H4 (cell line): ENCODE measurements around the gene VPS13D. TPM values are rescaled to one million over a fixed set of nuclear protein-coding genes. Genes with fewer than 3 reads are reported as not detected.

ENCODE experiments used
- DNase-seq: peaks from one replicate; pipeline ENCODE4 v3.0.0-alpha.2; 2015; ENCODE audit warnings: low spot score
- total RNA-seq: library from RNA; depleted of rRNA; stranded (reverse); fragments of >200 nt; shearing (Covaris generic); gene quantifications from 2 replicates; pipeline ENCODE4 v1.2.3, GENCODE V29; 2014

VPS13D gene
- total RNA-seq, 1 experiment from 2014 or later, result 9.6 TPM

DNA sequence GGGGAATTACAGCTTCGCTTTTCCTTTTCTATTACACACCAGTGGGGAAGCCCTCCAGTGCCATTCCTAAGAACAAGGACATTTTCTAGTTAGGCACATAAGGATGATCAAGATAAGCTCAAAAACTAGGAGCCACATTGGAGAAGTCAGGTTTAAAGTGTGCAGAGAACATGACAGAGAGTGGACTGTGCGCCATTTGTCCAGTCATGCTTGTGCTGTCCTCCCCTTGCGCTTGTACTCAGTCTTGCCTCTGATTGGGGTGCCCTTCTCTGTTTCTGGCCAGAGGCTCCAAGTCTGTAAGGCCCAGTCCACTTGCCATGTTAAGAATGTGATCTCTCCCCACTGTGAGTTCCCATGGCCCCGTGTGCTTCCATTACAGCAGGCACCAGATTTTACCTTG lies 198.5 kb downstream of the VPS13D start:
- DNase-seq, result no peak

DNA sequence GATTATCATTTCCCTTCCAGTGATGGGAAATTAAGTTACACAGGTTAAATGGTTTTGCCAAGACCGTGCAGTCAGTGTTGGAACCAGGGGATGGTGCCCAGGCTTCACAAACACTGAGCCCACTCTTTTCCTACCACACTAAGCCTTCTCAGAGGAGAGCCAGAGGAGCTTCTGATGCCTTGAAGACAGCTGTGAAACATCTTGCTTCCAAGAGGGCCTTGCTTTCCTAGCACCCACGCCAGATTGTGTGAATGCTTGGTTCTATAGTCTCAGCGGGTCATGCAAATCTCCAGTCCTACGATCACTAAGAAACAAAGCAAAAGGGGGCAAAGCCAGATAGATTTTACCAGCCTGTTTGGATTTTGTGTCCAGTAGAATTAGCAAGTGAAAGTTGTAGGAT lies 200.7 kb downstream of the VPS13D start:
- no peak for DNase-seq

DNA sequence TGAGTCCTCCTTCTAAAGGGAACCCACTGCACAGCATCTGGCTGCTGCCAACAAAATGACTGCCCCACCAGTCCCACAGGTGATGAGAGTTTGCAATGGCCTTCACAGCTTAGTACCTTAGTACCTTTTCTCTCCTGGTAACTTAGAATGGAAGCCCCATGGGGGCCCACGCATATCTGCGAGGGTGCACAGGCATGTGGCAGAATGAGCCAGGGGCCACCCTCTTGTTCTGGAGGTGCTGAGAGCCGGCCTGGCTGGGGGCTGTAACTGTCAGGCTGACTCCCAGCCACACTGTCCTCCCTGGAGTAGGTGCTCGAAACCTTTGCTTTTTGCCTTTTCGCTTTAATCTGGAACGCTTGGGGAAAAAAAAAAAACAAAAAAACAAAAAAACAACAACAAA lies 203.1 kb downstream of the VPS13D start:
- DNase-seq, result no peak

GRCh38 chr1:12433323-12434053 lies 203.7 kb downstream of the VPS13D start:
- peak; percentile 29 for DNase-seq

DNA sequence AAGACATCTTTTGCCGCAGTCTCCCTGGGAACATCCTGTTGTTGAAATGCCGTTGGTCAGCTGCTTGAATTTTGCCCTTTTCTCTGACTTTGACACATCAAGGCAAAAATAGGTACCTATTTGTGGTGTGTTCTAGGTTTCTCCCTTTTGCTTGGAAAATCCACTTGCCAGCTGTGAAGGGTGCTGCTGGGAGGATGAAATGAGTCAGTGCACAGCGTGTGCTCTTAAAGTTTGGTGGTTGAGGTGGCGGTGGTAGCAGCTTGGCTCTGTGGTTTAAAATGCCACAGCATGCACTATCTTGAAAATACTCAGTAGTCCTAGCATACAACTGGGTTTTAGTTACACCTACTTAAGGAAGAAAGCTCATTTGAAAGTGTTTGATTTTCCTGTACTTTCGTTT lies 204.3 kb downstream of the VPS13D start:
- peak; percentile 90 for DNase-seq

DNA sequence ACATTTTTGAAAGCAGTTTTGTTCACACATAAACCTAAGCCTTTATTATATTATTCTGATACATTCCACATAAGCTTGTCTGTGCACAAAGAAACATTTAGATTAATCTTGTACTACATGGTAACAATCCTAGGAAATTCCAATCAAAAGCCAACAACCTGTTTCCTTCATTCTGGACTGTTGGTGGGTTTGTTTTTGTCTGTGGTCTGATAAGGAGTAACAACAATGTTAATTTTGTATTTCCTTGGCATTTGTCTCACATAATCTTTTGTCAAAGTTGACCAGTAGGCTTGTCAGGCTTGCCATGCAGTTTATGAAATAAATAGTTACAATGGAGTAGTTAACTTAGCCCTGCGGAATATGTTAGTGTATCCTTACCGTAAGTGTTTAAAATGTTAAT lies 204.9 kb downstream of the VPS13D start:
- DNase-seq, result no peak

DNA sequence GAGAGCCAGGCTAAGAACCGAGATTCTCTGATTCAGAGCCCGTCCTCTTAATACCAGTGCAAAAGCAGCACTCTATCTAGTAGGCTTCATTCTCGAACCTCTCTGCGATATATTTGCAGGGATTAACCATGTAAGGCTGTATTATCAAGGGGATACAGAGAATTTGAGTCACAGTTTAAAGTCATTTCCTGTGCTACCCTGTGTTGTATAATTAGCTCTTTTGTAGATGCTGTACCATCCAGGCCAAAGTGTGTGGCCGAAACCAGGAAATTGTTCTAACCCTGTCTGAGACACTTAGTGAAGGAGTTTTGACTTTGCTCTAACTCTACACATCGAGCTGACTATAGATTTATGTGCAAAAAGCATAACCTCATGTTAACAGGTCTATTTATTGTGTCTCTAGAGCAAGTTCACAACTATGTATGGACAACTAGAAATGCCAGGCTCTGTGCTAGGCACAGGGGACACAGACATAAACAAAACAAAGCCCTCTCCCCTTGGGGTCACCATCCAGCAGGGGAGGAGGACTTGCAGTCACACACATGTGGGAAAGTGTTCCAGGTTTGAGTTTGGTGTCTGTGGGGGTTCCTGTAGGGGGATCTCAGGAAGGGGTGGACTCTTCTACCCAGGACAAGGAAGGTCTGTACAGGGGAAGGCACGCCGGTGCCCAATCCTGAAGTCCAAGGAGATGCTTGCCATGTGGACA lies 206.0 kb downstream of the VPS13D start:
- peak; percentile 31 for DNase-seq

DNA sequence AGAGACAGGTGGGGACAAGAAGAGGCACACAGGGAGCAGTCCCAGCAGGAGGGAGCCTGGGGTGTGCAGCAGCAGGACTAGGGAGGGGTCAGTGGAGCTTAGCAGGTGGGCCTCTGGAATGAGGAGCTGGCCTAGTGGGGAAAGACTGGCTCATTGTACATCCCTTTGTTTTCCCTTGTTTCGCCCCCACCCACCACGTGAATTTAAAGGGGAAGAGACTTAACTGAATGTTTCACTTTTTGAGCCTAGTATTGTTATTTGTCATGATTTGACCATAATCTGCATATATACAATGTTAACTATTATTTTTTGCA lies 206.5 kb downstream of the VPS13D start:
- DNase-seq, result no peak

- DNase-seq, result peak; percentile 85
These were observed 207.2 kb downstream of the VPS13D start for GRCh38 chr1:12436817-12437599.

- no peak for DNase-seq
These were observed 207.8 kb downstream of the VPS13D start for GRCh38 chr1:12437629-12438028.

DNA sequence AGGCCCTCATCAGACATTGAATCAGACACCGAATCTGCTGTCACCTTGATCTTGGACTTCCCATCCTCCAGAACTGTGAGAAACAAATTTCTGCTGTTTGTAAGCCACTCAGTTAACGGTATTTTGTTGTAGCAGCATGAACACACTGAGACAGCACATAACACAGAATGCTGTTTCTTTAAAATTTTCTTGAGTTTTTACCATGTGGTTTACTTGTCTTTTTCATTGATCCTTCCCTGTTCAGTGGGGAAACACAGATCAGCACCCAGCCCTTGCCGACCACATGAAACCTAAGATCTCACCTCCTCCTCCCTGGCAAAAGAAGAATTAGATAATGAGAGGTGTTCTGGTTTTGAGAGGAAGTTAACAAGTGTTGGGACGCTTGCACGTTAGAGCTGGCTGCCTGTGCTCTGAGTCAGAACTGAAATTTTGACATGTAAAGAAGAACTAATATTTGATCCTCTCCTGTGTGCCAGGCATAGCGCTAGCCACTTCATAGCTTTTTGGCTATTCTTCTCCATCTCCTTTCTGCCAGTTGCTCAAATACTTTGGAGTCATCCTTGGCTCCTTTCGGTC lies 208.6 kb downstream of the VPS13D start:
- no peak for DNase-seq

DNA sequence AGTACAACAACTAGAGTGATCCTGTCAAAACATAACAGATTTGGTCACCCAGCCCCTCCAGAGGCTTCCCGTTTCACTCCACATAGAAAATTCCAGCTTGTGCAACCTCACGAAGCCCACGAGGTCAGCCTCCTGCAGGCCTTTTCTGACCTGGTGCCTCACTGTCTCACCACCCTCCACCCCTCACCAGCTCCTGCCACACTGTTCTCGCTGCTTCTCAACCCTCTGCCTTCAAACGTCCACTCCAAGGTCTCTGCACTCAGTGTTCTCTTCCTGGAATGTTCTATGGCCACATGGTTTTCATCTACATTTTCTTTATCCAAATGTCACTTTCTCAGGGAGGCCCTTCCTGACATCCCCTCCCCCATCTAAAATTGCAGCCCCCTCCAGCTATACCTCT lies 209.2 kb downstream of the VPS13D start:
- DNase-seq, result no peak

DNA sequence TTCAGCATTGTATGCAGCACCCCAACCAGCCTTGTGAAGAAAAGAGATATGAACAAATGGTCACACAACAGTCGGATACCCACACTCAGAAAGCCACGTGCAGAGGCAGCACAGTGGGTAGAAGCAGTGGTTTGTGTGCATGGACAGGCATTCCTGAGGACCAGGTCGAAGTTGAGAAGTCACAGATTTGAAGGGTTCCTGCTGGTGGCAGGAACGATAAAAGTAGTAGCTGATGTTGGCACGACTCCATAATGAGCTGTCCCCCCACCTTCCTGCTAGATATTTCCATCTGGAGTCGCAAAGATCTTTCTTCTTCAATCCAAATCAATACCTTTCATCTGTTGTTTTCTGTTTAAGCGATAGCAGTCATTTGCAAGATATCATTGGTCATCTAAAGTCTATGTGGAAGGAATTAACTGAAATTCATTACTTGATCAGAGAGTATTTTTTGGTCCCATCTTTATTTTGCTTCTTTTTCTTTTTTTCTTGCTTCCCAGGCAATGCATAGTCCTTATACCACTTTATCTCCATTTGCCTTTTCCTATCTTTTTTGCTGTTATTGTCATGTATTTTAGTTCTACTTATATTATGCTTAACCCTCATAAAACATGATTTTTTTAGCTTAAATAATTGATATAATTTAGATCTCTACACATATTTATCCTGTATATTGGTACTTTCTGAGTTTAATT lies 211.7 kb downstream of the VPS13D start:
- no peak for DNase-seq

DNA sequence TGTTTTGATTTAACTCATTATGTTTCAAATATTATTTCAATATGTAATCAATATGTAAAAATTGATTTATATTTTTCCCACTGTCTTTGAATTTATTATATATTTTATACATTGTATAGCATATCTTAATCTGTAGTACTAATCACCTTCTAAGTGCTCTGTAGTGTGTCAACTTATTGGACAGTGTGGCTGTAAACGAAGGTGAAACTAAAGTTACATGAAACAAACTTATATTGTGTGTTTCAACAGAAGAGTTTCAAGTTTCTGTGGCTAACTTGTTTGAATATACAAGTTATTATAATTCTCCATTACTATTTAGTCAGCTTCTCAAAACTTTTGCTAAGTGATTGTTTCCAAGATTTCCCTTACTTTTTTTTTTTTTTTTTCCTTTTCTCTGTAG lies 212.4 kb downstream of the VPS13D start:
- no peak for DNase-seq

GRCh38 chr1:12443151-12443550 lies 213.3 kb downstream of the VPS13D start:
- DNase-seq, result no peak

- no peak for DNase-seq
These were observed 214.6 kb downstream of the VPS13D start for GRCh38 chr1:12444329-12444841.

DNA sequence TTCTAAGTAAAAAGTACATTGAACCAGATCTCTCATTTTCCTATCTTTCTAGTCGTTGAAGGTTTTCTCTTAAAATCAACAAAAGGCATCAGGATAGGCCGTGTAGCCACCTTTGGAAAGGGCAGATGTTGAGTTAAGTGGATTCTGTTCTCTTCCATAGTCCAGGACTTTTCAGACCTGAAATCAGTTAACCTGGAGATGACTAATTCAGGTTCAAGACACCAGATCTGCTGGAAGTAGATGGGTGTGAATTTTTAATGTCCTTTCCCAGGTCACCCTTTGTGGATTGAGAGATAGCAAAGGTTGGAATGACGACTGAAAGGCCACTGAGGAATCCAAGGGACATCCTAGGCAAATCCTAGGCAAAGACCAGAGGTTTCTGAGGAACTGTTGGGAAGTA lies 215.4 kb downstream of the VPS13D start:
- no peak for DNase-seq

DNA sequence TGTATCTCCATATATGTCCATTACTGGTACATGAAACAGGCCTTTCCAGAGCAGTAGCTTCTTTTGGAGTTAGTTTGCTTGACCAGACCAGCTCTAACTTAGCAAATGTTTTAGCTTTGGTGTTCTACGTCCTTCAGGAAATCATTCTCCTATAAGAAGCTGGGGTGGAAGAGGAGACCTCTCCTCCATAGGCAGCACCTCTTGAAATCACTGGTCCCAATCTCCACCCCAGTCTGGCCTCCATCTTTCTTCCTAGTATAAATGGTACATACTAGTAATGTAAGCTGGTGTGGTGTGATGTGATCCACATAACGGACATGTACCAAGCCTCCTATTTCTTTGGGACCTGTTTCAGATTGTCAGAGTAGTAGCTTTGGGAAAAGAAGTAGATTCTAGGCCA lies 216.8 kb downstream of the VPS13D start:
- DNase-seq, result no peak

- DNase-seq, result peak; percentile 39
These were observed 217.5 kb downstream of the VPS13D start for GRCh38 chr1:12447307-12447706.

GRCh38 chr1:12447849-12448312 lies 218.1 kb downstream of the VPS13D start:
- DNase-seq, result peak; percentile 31

DNA sequence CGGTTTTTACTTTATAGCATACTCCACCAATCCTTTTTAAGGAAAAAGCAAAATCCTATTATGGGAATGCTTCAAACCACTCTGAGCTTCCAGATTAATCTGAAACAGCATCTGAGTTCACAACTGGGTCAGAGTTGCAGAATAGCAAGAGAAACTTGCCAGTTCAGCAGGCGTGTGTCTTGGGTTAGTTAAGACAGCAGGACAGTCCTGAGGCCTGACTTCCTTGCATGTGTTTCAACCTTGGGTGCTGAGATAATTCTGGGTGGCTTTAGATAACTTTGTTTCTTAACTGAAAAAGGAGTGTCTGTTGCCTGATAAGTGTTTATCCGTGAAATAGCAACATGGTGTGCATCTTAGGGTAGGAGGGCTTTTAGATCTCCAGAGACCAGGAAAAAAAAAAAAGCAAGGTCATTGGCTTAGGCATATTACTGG lies 218.9 kb downstream of the VPS13D start:
- DNase-seq, result peak; percentile 43
